H1 (cell line): Measurements from ENCODE around the gene CGNL1. TPM values are rescaled to one million over a fixed set of nuclear protein-coding genes. Genes with fewer than 3 reads are reported as not detected.

Experiments
- CTCF ChIA-PET: fragments of 300-600 bp; sonication (Branson Sonifier 250); formaldehyde crosslinking; loops from one replicate; lab custom pipeline; 2021; ENCODE audit not compliant: partially characterized antibody; lab: Charles Lee
- POLR2A ChIA-PET: fragments of 300-600 bp; sonication (Branson Sonifier 250); formaldehyde crosslinking; loops from one replicate; lab custom pipeline; 2021; ENCODE audit warnings: inconsistent platforms; ENCODE audit not compliant: partially characterized antibody; lab: Charles Lee
- DNase-seq, 2 experiments: peaks; one replicate each; pipeline versions ENCODE4 v3.0.0 to v3.0.0-alpha.2; 2010 to 2022; ENCODE audit warnings: low spot score in 2 of 2, low read depth in 1 of 2, mixed read lengths in 1 of 2
- FAIRE-seq: peaks from 2 replicates; lab custom pipeline; 2011; peaks lifted over from hg19 to GRCh38; lab: Jason Lieb, UNC
- H2AFZ ChIP-seq: 2 replicates; pipeline ENCODE4 v1.8.1; 2012; ENCODE audit warnings: low read length, inconsistent platforms
- H2AK5ac ChIP-seq: 2 replicates; pipeline ENCODE4 v1.6.1; 2013; ENCODE audit warnings: low read depth, low read length
- H2BK120ac ChIP-seq: replicated peaks from 2 replicates; pipeline ENCODE3; 2013; ENCODE audit warnings: low read depth, low read length, inconsistent platforms
- H2BK12ac ChIP-seq: 2 replicates; pipeline ENCODE4 v1.6.1; 2013; ENCODE audit warnings: low read depth, low read length
- H2BK15ac ChIP-seq: 2 replicates; pipeline ENCODE4 v1.6.1; 2013; ENCODE audit warnings: low read length
- H2BK20ac ChIP-seq: 2 replicates; pipeline ENCODE4 v1.6.1; 2013; ENCODE audit warnings: low read length
- H2BK5ac ChIP-seq: 2 replicates; pipeline ENCODE4 v1.6.1; 2013; ENCODE audit warnings: low read depth, low read length
- H3K14ac ChIP-seq: 2 replicates; pipeline ENCODE4 v1.6.1; 2013; ENCODE audit warnings: inconsistent platforms; ENCODE audit not compliant: insufficient read length
- H3K18ac ChIP-seq: 2 replicates; pipeline ENCODE4 v1.6.1; 2013; ENCODE audit warnings: low read length; ENCODE audit errors: extremely low read depth
- H3K23ac ChIP-seq: 2 replicates; pipeline ENCODE4 v1.6.1; 2013; ENCODE audit warnings: inconsistent platforms; ENCODE audit not compliant: insufficient read length
- H3K23me2 ChIP-seq: 2 replicates; pipeline ENCODE4 v1.6.1; 2013; ENCODE audit warnings: low read depth, low read length
- H3K27ac ChIP-seq: 2 replicates; pipeline ENCODE4 v1.6.1; 2011; ENCODE audit warnings: low read depth, low read length, inconsistent platforms
- H3K27me3 ChIP-seq, 4 experiments: replicated peaks in 1 of 4; 1 replicate in 1 of 4; 2 replicates in 3 of 4; pipeline versions ENCODE4 v1.6.1 to v1.8.1; 2011 to 2013; ENCODE audit warnings: low read length in 3 of 4, mild to moderate bottlenecking in 3 of 4, inconsistent platforms in 2 of 4, mixed read lengths in 2 of 4, moderate library complexity in 1 of 4; ENCODE audit not compliant: control insufficient read depth in 3 of 4, insufficient read depth in 3 of 4; ENCODE audit errors: extremely low read depth in 1 of 4
- H3K36me3 ChIP-seq, 4 experiments: 2 replicates each; pipeline versions ENCODE4 v1.6.1 to v1.8.1; 2011 to 2013; ENCODE audit warnings: mild to moderate bottlenecking in 4 of 4, low read length in 3 of 4, moderate library complexity in 2 of 4, control low read depth in 1 of 4, inconsistent platforms in 1 of 4; ENCODE audit not compliant: insufficient read depth in 4 of 4, control insufficient read depth in 2 of 4
- H3K4ac ChIP-seq: replicated peaks from 2 replicates; pipeline ENCODE3; 2013; ENCODE audit warnings: low read length, low read depth, mixed read lengths, inconsistent platforms; ENCODE audit not compliant: insufficient read length
- H3K4me1 ChIP-seq, 4 experiments: replicated peaks in 1 of 4; 1 replicate in 1 of 4; 2 replicates in 3 of 4; pipeline versions ENCODE4 v1.6.1 to v1.8.1; 2011 to 2013; ENCODE audit warnings: low read length in 3 of 4, inconsistent platforms in 2 of 4, mixed read lengths in 1 of 4; ENCODE audit not compliant: insufficient read depth in 4 of 4, control insufficient read depth in 3 of 4
- H3K4me2 ChIP-seq, 2 experiments: 2 replicates each; pipeline versions ENCODE4 v1.6.1 to v1.8.1; 2011 to 2013; ENCODE audit warnings: low read depth in 2 of 2, low read length in 2 of 2, control low read depth in 1 of 2, inconsistent platforms in 1 of 2, mild to moderate bottlenecking in 1 of 2; ENCODE audit not compliant: insufficient read depth in 1 of 2
- H3K4me3 ChIP-seq, 4 experiments: fragments of 200-600, 300-600 bp in 1 of 4; sonication (generic), shearing (Covaris generic), sonication (Bioruptor Twin) in 1 of 4; 2 replicates each; pipeline versions ENCODE4 v1.5.1 to v1.8.1; 2011 to 2016; ENCODE audit warnings: low read length in 4 of 4, low read depth in 3 of 4, control low read depth in 2 of 4, inconsistent platforms in 2 of 4, mild to moderate bottlenecking in 2 of 4, mixed read lengths in 1 of 4, moderate library complexity in 1 of 4; ENCODE audit not compliant: insufficient read depth in 2 of 4; ENCODE audit errors: extremely low read depth in 1 of 4
- H3K56ac ChIP-seq: replicated peaks from 2 replicates; pipeline ENCODE3; 2013; ENCODE audit warnings: low read depth, mild to moderate bottlenecking, mixed read lengths, low read length, inconsistent platforms; ENCODE audit not compliant: insufficient read length
- H3K79me1 ChIP-seq: 2 replicates; pipeline ENCODE4 v1.6.1; 2013; ENCODE audit warnings: low read depth, low read length, control low read depth
- H3K79me2 ChIP-seq, 2 experiments: 2 replicates each; pipeline versions ENCODE4 v1.6.1 to v1.8.1; 2012 to 2013; ENCODE audit warnings: low read length in 2 of 2, mild to moderate bottlenecking in 2 of 2, inconsistent platforms in 1 of 2; ENCODE audit not compliant: insufficient read depth in 2 of 2, control insufficient read depth in 1 of 2
- H3K9ac ChIP-seq, 4 experiments: replicated peaks in 1 of 4; 1 replicate in 1 of 4; 2 replicates in 3 of 4; pipeline versions ENCODE4 v1.6.1 to v1.8.1; 2011 to 2013; ENCODE audit warnings: low read depth in 3 of 4, low read length in 3 of 4, control low read depth in 2 of 4, mild to moderate bottlenecking in 2 of 4, moderate library complexity in 2 of 4, inconsistent platforms in 1 of 4; ENCODE audit errors: extremely low read depth in 1 of 4
- H3K9me3 ChIP-seq, 2 experiments: 2 replicates each; pipeline versions ENCODE4 v1.6.1 to v1.8.1; 2012 to 2013; ENCODE audit warnings: mild to moderate bottlenecking in 2 of 2, moderate library complexity in 2 of 2, control low read depth in 1 of 2, inconsistent platforms in 1 of 2, low read depth in 1 of 2, low read length in 1 of 2, mixed read lengths in 1 of 2; ENCODE audit not compliant: insufficient read depth in 2 of 2
- H4K20me1 ChIP-seq, 2 experiments: replicated peaks in 1 of 2; 2 replicates each; pipeline versions ENCODE3 to v1.8.1; 2011 to 2013; ENCODE audit warnings: inconsistent platforms in 2 of 2, low read length in 2 of 2, mild to moderate bottlenecking in 1 of 2; ENCODE audit not compliant: insufficient read depth in 2 of 2, control insufficient read depth in 1 of 2
- H4K5ac ChIP-seq: 2 replicates; pipeline ENCODE4 v1.6.1; 2013; ENCODE audit warnings: low read length, low read depth, mixed read lengths, inconsistent platforms; ENCODE audit not compliant: insufficient read length
- H4K8ac ChIP-seq: 2 replicates; pipeline ENCODE4 v1.8.0; 2013; ENCODE audit warnings: mild to moderate bottlenecking, moderate library complexity, low read length, inconsistent platforms; ENCODE audit not compliant: insufficient read depth; ENCODE audit errors: extremely low read depth
- H4K91ac ChIP-seq: replicated peaks from 2 replicates; pipeline ENCODE3; 2013; ENCODE audit warnings: low read length, mixed read lengths, inconsistent platforms; ENCODE audit not compliant: insufficient read length
- CBX5 ChIP-seq: fragments of 300-800, 300-1000 bp; sonication (generic); IDR thresholded peaks from 2 replicates; pipeline ENCODE4 v1.7.1; 2016; ENCODE audit warnings: antibody characterized with exemption, low read length, low read depth
- CEBPB ChIP-seq: IDR thresholded peaks from 2 replicates; pipeline ENCODE4 v1.6.1; 2012; ENCODE audit warnings: low read depth, low read length
- CREB1 ChIP-seq: IDR thresholded peaks from 2 replicates; pipeline ENCODE4 v1.6.1; 2012; ENCODE audit warnings: inconsistent platforms
- HDAC6 ChIP-seq: IDR thresholded peaks from one replicate; pipeline ENCODE4 v1.7.1; 2012; ENCODE audit warnings: low read depth, mild to moderate bottlenecking, inconsistent platforms, low read length, moderate library complexity
- JUND ChIP-seq: IDR thresholded peaks from 2 replicates; pipeline ENCODE4 v1.6.1; 2011; ENCODE audit warnings: mild to moderate bottlenecking, improper control_type of control experiment, low read length
- KDM5A ChIP-seq: fragments of 200-600 bp; IDR thresholded peaks from 2 replicates; pipeline ENCODE4 v1.7.1; 2012; ENCODE audit warnings: mild to moderate bottlenecking, low read length, inconsistent platforms, mixed read lengths
- MAFK ChIP-seq: IDR thresholded peaks from 2 replicates; pipeline ENCODE4 v1.6.1; 2012; ENCODE audit warnings: low read depth, mild to moderate bottlenecking, improper control_type of control experiment, low read length
- NRF1 ChIP-seq: IDR thresholded peaks from 2 replicates; pipeline ENCODE4 v1.6.1; 2011; ENCODE audit warnings: mild to moderate bottlenecking, low read depth, low read length, improper control_type of control experiment
- RAD21 ChIP-seq, 2 experiments: IDR thresholded peaks in 1 of 2; conservative IDR thresholded peaks in 1 of 2; 2 replicates each; pipeline ENCODE4 v1.6.1; 2011; ENCODE audit warnings: low read depth in 2 of 2, low read length in 2 of 2, improper control_type of control experiment in 1 of 2, inconsistent platforms in 1 of 2, mild to moderate bottlenecking in 1 of 2, moderate library complexity in 1 of 2
- RBBP5 ChIP-seq: IDR thresholded peaks from 2 replicates; pipeline ENCODE4 v1.7.1; 2012; ENCODE audit warnings: low read depth, mild to moderate bottlenecking, inconsistent platforms, low read length, moderate library complexity, borderline replicate concordance
- RXRA ChIP-seq: IDR thresholded peaks from 2 replicates; pipeline ENCODE4 v1.6.1; 2011; ENCODE audit warnings: low read depth, mild to moderate bottlenecking, low read length, moderate library complexity; ENCODE audit not compliant: insufficient read depth
- SAP30 ChIP-seq: fragments of 300-600 bp; sonication (generic); IDR thresholded peaks from 2 replicates; pipeline ENCODE4 v1.7.1; 2012; ENCODE audit warnings: low read length, moderate library complexity, mild to moderate bottlenecking, inconsistent platforms; ENCODE audit not compliant: insufficient read depth, insufficient replicate concordance
- SRF ChIP-seq: IDR thresholded peaks from 2 replicates; pipeline ENCODE4 v1.6.1; 2011; ENCODE audit warnings: mild to moderate bottlenecking, low read depth, low read length, moderate library complexity
- WGBS, 2 experiments: shearing (Covaris generic) in 1 of 2; methylation state at CpG; one replicate each; pipeline versions ENCODE4 v1.1.6 to v1.1.7; 2013 to 2015; ENCODE audit warnings: low lambda C conversion rate in 2 of 2, mixed read lengths in 2 of 2, inconsistent platforms in 1 of 2, low coverage in 1 of 2, missing lambda C conversion rate in 1 of 2; ENCODE audit not compliant: insufficient replicate concordance in 2 of 2, insufficient coverage in 1 of 2, insufficient read length in 1 of 2; ENCODE audit errors: extremely low coverage in 1 of 2, missing lambda C conversion rate in 1 of 2; 5-methylcytosine and 5-hydroxymethylcytosine counted together
- polyA plus RNA-seq, 7 experiments: library from polyadenylated mRNA; depleted of rRNA in 3 of 7; stranded (reverse) in 5 of 7; unstranded in 2 of 7; fragments of >200 nt in 5 of 7; fragments of 200-250 nt in 2 of 7; gene quantifications; 1 replicate in 5 of 7; 2 replicates in 1 of 7; 4 replicates in 1 of 7; pipeline versions ENCODE4 v1.2.1 to v1.2.3, GENCODE V29; 2011 to 2013; ENCODE audit warnings: missing spikeins in 2 of 7, mixed read lengths in 2 of 7
- total RNA-seq: library from RNA; stranded (reverse); fragmentation: NEBNext Ultra II Directional; extraction: Animal tissue kit (Norgen Biotek cat#: 25700); gene quantifications from 2 replicates; pipeline ENCODE4 v1.2.1, GENCODE V29; 2021

Gene CGNL1
- total and polyA plus RNA-seq, 2 of the 8 experiments (the other 6 are each of a cell fraction or from before 2014, with no cell fraction given), result 21.8 to 75.6 TPM

DNA sequence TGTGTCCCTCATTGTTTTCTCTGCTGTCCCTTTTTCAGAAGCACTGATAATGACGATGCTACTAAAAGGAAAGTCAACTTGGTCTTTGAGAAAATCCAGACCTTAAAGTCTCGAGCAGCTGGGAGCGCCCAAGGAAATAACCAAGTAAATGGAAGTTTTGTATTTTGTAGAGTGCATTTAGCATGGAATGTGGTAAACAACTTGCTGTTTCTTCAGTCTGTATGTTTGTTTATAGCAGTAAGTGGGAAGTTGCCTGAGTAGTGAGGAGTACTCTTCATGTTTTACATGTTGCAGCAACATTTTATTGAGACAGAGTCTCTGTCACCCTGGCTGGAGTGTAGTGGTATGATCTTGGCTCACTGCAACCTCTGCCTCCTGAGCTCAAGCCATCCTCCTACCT lies 66.0 kb downstream of the CGNL1 start:
- Histone ChIP-seq H3K9ac (no peak overlapping the region), H3K79me2 (no peaks in the 10 kb centered on the region; a peak in 2 of 4 replicates), H3K9me3 (no peaks in the 10 kb centered on the region), H4K20me1 (no peaks in the 10 kb centered on the region), H2AK5ac (no peak overlapping the region), H3K56ac (no peak overlapping the region), H3K14ac (no peak overlapping the region), H4K8ac (no peak overlapping the region), H3K4ac (no peak overlapping the region), H3K27me3 (no peaks in the 10 kb centered on the region), H3K4me3 (no peak overlapping the region), H3K18ac (no peak overlapping the region), H3K79me1 (no peaks in the 10 kb centered on the region; the same call in 1 of the 2 replicates), H2BK120ac (no peak overlapping the region), H2AFZ (no peak overlapping the region), H3K4me2 (no peak overlapping the region), H2BK5ac (no peak overlapping the region), H4K91ac (no peak overlapping the region), H4K5ac (no peak overlapping the region), H2BK20ac (no peak overlapping the region), H3K4me1 (peaks cover 0 to 6% (median 4%) of the 10 kb centered on the region in 4 experiments; a peak in 3 of 7 replicates), H3K36me3 (peaks cover 5 to 70% (median 23%) of the 10 kb centered on the region in 4 experiments; a peak in 6 of 8 replicates), H3K23ac (no peak overlapping the region), H3K23me2 (no peaks in the 10 kb centered on the region), H2BK15ac (no peak overlapping the region), H2BK12ac (no peak overlapping the region), H3K27ac (no peak overlapping the region)
- FAIRE-seq (no peak), DNase-seq (no peak)
- no peak for TF ChIP-seq RBBP5
- no peak for TF ChIP-seq HDAC6
- no peak for TF ChIP-seq CREB1
- no peak for TF ChIP-seq CBX5
- TF ChIP-seq RXRA, result no peak
- TF ChIP-seq SRF, result no peak
- TF ChIP-seq NRF1, result no peak
- no peak for TF ChIP-seq JUND
- TF ChIP-seq SAP30, result no peak
- TF ChIP-seq MAFK, result no peak
- TF ChIP-seq KDM5A, result no peak
- no peak for TF ChIP-seq CEBPB
- no peak for TF ChIP-seq RAD21 (IDR thresholded peaks at IDR 0.05 in 1 of 2, conservative IDR thresholded peaks at IDR 0.05 in 1 of 2; ENCODE audit: low read depth in 2 of 2, low read length in 2 of 2)
- POLR2A ChIA-PET, result no interaction called here
- WGBS, 2 experiments, result 91% methylated on average over 3 of the region's 3 CpGs; no CpG with 5 or more reads in 1 of the 2 experiments
- CTCF ChIA-PET, result interaction anchor here (0.5 to 1.9 kb wide), 4 partner anchors 28 to 101 kb away, joined by 3 to 5 read pairs (median 3); no protein-coding TSS in a partner anchor
